GM10266 (cell line): ENCODE data around the gene CAMK4.

ENCODE experiments used
- DNase-seq: peaks from one replicate; pipeline ENCODE4 v3.0.0; 2012; ENCODE audit errors: extremely low spot score
- TF ChIP-seq, protein P1 (sequence below): IDR thresholded peaks from 2 replicates; pipeline ENCODE4 v1.5.1; 2012; ENCODE audit warnings: mild to moderate bottlenecking, low read depth; ENCODE audit not compliant: control insufficient read depth, insufficient read depth; ENCODE audit errors: missing control alignments

CAMK4 gene

DNA sequence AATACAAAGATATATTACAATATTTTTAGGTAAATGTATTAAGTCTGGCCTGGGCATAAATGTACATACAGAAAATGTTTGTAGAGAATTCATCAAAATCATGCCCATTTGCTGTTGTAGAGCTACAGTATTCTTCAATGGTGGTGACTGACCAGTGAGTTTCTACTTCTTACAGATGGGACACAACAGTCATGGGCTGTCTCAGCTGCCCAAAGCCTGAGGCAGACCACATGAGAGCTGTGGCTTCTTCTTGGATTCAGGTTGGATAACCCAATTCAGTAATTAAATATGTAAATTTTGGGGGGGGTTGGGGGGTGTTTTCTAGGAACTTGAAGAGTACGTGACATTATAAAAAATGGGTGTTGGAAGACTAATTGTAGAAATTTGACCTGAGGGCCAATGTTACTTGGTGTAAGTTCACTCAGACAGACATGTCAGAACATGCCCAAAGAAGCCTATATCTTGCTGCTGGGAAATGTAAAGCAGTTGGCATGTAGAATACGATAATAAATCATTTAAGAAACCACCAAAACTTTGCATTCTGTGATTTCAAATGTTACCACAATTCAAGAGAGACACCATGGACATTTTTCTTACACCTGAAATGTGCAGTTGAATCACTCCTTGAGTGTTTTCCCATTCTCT lies 270.3 kb downstream of the CAMK4 start:
- DNase-seq, result no peak
- TF ChIP-seq, protein P1, sequence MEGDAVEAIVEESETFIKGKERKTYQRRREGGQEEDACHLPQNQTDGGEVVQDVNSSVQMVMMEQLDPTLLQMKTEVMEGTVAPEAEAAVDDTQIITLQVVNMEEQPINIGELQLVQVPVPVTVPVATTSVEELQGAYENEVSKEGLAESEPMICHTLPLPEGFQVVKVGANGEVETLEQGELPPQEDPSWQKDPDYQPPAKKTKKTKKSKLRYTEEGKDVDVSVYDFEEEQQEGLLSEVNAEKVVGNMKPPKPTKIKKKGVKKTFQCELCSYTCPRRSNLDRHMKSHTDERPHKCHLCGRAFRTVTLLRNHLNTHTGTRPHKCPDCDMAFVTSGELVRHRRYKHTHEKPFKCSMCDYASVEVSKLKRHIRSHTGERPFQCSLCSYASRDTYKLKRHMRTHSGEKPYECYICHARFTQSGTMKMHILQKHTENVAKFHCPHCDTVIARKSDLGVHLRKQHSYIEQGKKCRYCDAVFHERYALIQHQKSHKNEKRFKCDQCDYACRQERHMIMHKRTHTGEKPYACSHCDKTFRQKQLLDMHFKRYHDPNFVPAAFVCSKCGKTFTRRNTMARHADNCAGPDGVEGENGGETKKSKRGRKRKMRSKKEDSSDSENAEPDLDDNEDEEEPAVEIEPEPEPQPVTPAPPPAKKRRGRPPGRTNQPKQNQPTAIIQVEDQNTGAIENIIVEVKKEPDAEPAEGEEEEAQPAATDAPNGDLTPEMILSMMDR, result no peak

GRCh38 chr5:111495159-111495558 lies 271.0 kb downstream of the CAMK4 start:
- TF ChIP-seq, protein P1, result no peak
- DNase-seq, result no peak

- DNase-seq, result no peak
- TF ChIP-seq, protein P1, result no peak
Observed at GRCh38 chr5:111498346-111498745, 274.2 kb downstream of the CAMK4 start.

DNA sequence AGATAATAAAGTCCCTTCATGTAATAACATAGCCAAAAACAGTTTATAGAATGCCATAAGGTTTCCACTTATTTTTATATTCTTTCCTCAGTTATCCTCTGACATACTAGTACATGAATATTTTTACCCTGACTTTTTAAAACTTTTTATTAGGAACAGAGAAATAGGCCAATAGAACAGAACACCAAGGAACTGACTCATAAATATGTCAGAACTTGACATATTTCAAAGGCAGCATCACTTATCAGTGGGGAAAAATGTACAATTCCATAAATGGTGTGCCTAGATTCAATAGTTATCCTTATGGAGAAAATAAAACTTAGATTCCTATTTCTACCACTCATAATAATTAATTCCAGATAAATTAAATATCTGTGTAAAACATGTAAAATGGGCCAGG lies 278.8 kb downstream of the CAMK4 start:
- TF ChIP-seq, protein P1, result no peak
- no peak for DNase-seq

DNA sequence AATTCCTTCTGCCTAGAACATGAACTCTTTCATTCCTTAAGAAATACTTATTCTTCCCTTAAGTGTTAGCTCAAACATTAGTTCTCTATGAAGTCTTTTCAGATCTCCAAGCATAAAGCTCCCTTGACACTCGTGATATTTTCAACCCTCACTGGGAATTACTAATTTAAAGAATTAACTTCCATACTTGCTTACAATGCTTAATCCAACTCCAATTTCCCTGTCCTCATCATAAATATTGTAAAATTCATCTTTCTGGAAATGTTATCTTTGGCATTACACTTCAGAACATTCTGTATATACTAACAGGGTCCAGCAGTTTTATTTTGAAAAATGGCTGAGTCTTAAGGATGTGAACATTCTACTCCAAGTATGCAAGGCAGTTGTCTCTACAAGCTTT lies 280.9 kb downstream of the CAMK4 start:
- TF ChIP-seq, protein P1, result no peak
- DNase-seq, result no peak

GRCh38 chr5:111507276-111507675 lies 283.1 kb downstream of the CAMK4 start:
- no peak for DNase-seq
- TF ChIP-seq, protein P1, result no peak

GRCh38 chr5:111509119-111509518 lies 284.9 kb downstream of the CAMK4 start:
- TF ChIP-seq, protein P1, result no peak
- DNase-seq, result no peak
